ENCODE results near the gene TAF15. TPM values are rescaled to one million over a fixed set of nuclear protein-coding genes. Genes with fewer than 3 reads are reported as not detected.

Gene TAF15
- polyA plus RNA-seq, 1 donor from 2014 or later: 45.8 TPM

DNA sequence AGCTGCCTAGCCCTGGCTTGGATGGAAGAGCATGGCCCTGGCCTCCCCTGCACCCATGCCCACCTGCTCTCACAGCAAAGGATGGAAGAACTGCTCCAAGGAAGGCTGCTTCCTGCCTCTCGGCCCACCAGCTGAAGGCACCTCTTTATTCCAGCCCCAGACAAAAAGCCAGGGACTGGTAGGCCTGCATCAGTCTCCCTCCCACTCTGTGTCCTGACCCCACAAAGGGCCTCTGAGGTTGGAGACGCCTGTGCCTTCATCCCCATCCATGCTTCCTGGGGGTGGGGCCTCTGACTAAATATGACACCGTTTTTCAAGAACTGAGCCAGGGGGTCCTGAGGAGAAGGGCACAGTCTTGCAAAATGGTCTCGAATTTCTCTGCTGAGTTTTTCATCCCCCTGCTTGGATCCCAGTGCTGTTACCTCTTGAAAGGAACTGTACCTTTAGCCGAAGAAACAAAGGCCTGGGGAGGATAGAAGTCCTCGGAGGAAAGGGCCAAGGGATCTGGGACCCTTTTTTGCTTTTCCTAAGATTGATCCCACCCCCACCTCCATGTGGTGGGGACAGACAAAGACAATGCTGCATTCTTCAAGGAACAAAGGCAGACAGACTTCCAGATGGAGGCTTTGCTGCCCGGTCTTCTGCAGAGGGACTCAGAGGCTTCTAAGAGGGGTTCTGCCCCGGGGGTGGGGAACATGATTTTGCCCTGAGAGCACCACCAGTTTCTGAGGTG lies 43.4 kb upstream of the TAF15 start:
- Histone ChIP-seq H3K9me3 (ENCODE audit: low read length) (no peaks in the 10 kb centered on the region), H3K4me2 (ENCODE audit: low read length) (no peak overlapping the region), H4K20me1 (ENCODE audit: insufficient read depth) (no peaks in the 10 kb centered on the region), H2AFZ (ENCODE audit: low read depth, low read length) (no peak overlapping the region), H3K79me2 (replicated peaks; ENCODE audit: insufficient read depth, low read length) (no peaks in the 10 kb centered on the region), H3K27me3 (ENCODE audit: insufficient read depth, low read depth, low read length) (no peaks in the 10 kb centered on the region), H3F3A (ENCODE audit: insufficient read depth, low read length, poor library complexity, severe bottlenecking) (no peaks in the 10 kb centered on the region), H3K27ac (ENCODE audit: low read length) (no peak overlapping the region), H3K9me2 (ENCODE audit: insufficient read depth, low read length) (no peaks in the 10 kb centered on the region), H3K9ac (ENCODE audit: low read length) (no peak overlapping the region), H3K36me3 (ENCODE audit: insufficient read depth, low read length) (no peaks in the 10 kb centered on the region), H3K4me3 (ENCODE audit: low read length) (no peak overlapping the region)
- TF ChIP-seq, protein P1, sequence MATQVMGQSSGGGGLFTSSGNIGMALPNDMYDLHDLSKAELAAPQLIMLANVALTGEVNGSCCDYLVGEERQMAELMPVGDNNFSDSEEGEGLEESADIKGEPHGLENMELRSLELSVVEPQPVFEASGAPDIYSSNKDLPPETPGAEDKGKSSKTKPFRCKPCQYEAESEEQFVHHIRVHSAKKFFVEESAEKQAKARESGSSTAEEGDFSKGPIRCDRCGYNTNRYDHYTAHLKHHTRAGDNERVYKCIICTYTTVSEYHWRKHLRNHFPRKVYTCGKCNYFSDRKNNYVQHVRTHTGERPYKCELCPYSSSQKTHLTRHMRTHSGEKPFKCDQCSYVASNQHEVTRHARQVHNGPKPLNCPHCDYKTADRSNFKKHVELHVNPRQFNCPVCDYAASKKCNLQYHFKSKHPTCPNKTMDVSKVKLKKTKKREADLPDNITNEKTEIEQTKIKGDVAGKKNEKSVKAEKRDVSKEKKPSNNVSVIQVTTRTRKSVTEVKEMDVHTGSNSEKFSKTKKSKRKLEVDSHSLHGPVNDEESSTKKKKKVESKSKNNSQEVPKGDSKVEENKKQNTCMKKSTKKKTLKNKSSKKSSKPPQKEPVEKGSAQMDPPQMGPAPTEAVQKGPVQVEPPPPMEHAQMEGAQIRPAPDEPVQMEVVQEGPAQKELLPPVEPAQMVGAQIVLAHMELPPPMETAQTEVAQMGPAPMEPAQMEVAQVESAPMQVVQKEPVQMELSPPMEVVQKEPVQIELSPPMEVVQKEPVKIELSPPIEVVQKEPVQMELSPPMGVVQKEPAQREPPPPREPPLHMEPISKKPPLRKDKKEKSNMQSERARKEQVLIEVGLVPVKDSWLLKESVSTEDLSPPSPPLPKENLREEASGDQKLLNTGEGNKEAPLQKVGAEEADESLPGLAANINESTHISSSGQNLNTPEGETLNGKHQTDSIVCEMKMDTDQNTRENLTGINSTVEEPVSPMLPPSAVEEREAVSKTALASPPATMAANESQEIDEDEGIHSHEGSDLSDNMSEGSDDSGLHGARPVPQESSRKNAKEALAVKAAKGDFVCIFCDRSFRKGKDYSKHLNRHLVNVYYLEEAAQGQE (IDR thresholded peaks at IDR 0.05; ENCODE audit: borderline replicate concordance): no peak
- TF ChIP-seq POLR2AphosphoS5 (IDR thresholded peaks at IDR 0.05): no peak
- no peak for TF ChIP-seq EZH2 (IDR thresholded peaks at IDR 0.05; ENCODE audit: borderline replicate concordance, insufficient read depth, low read length, poor library complexity, severe bottlenecking)
- TF ChIP-seq, protein P2, sequence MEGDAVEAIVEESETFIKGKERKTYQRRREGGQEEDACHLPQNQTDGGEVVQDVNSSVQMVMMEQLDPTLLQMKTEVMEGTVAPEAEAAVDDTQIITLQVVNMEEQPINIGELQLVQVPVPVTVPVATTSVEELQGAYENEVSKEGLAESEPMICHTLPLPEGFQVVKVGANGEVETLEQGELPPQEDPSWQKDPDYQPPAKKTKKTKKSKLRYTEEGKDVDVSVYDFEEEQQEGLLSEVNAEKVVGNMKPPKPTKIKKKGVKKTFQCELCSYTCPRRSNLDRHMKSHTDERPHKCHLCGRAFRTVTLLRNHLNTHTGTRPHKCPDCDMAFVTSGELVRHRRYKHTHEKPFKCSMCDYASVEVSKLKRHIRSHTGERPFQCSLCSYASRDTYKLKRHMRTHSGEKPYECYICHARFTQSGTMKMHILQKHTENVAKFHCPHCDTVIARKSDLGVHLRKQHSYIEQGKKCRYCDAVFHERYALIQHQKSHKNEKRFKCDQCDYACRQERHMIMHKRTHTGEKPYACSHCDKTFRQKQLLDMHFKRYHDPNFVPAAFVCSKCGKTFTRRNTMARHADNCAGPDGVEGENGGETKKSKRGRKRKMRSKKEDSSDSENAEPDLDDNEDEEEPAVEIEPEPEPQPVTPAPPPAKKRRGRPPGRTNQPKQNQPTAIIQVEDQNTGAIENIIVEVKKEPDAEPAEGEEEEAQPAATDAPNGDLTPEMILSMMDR (IDR thresholded peaks at IDR 0.05; ENCODE audit: poor library complexity, severe bottlenecking): no peak
- no peak for TF ChIP-seq RAD21 (conservative IDR thresholded peaks at IDR 0.05)
- no peak for TF ChIP-seq SMC3 (conservative IDR thresholded peaks at IDR 0.05; ENCODE audit: poor library complexity)
- no peak for TF ChIP-seq EP300 (conservative IDR thresholded peaks at IDR 0.05; ENCODE audit: poor library complexity, severe bottlenecking)

DNA sequence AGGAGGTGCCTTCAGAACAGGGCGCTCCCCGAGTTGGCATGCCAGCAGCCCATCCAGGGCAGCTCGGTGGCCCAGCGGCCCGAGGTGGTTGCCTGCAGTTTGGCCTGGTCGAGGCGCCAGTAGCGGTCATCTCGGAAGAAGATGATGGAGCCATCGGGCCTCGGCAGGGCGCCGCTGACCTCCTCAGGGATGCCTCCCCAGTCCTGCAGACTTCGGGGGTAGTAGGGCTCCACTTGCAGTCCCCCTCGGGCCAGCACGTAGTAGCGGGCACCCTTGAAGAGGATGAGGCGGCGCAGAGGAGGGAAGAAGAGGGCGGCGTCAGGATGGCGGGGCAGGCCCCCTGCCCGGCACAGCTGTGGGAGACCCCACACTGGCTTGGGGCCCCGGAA lies 42.8 kb upstream of the TAF15 start:
- TF ChIP-seq, protein P2 (IDR thresholded peaks at IDR 0.05; ENCODE audit: poor library complexity, severe bottlenecking): no peak
- TF ChIP-seq EP300 (conservative IDR thresholded peaks at IDR 0.05; ENCODE audit: poor library complexity, severe bottlenecking): no peak
- TF ChIP-seq TAF1 (IDR thresholded peaks at IDR 0.05; ENCODE audit: low read depth): no peak
- no peak overlapping the region for H2AFZ ChIP-seq (ENCODE audit: low read depth, low read length)

More for the DNA sequence above, 42.8 kb upstream of the TAF15 start:
- Histone ChIP-seq H3F3A (ENCODE audit: insufficient read depth, low read length, poor library complexity, severe bottlenecking) (no peaks in the 10 kb centered on the region), H3K27me3 (ENCODE audit: insufficient read depth, low read depth, low read length) (no peaks in the 10 kb centered on the region), H3K9me2 (ENCODE audit: insufficient read depth, low read length) (no peaks in the 10 kb centered on the region), H3K79me2 (replicated peaks; ENCODE audit: insufficient read depth, low read length) (no peaks in the 10 kb centered on the region), H3K4me3 (ENCODE audit: low read length) (no peak overlapping the region), H3K9me3 (ENCODE audit: low read length) (no peaks in the 10 kb centered on the region), H3K27ac (ENCODE audit: low read length) (no peak overlapping the region), H3K9ac (ENCODE audit: low read length) (no peak overlapping the region), H3K36me3 (ENCODE audit: insufficient read depth, low read length) (no peaks in the 10 kb centered on the region), H3K4me2 (ENCODE audit: low read length) (no peak overlapping the region), H4K20me1 (ENCODE audit: insufficient read depth) (no peaks in the 10 kb centered on the region)
